ENCODE results near the gene SMIM45.

DNA sequence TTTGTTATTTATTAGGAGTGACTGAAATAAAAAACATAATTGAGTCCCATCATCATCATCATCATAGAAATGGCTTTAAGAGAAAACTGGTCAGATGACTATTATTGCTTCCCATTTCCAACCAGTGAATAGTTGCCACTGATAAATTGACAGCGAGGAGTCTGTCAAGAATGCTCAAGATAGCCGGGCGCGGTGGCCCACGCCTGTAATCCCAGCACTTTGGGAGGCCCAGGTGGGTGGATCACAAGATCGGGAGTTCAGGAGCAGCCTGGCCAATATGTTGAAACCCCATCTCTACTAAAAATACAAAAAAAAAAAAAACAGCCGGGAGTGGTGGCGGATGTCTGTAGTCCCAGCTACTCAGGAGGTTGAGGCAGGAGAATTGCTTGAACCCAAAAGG is 48.5 kb downstream of the SMIM45 start:
- TF ChIP-seq POLR2AphosphoS5 (IDR thresholded peaks at IDR 0.05; ENCODE audit: low read depth, low read length) (no peak), POLR2A (IDR thresholded peaks at IDR 0.05; ENCODE audit: low read depth, low read length) (no peak), TAF1 (IDR thresholded peaks at IDR 0.05; ENCODE audit: low read depth, low read length) (no peak), SPI1 (IDR thresholded peaks at IDR 0.05; ENCODE audit: low read depth, low read length) (no peak), POU2F2 (IDR thresholded peaks at IDR 0.05; ENCODE audit: low read depth, low read length) (no peak), PAX5 (IDR thresholded peaks at IDR 0.05; ENCODE audit: insufficient read depth, low read length, severe bottlenecking) (no peak)
